HepG2 (cell line): Measurements from ENCODE around the gene MACROD2. TPM values are rescaled to one million over a fixed set of nuclear protein-coding genes. Genes with fewer than 3 reads are reported as not detected.

Experiments used
- BCL6 ChIP-seq: IDR thresholded peaks from 2 replicates; pipeline ENCODE4 v1.6.1; 2016; ENCODE audit warnings: missing genetic modification reagents, missing compliant biosample characterization
- FOXA1 ChIP-seq, 2 experiments: fragments of 450-650 bp in 1 of 2; sonication (generic) in 1 of 2; formaldehyde crosslinking in 1 of 2; IDR thresholded peaks; 2 replicates each; pipeline versions ENCODE4 v1.4.0 to v1.6.1; 2016 to 2020; ENCODE audit warnings: missing genetic modification reagents in 1 of 2
- HMGA1 ChIP-seq: sonication (generic); formaldehyde crosslinking; conservative IDR thresholded peaks from 2 replicates; pipeline ENCODE4 v1.4.0; 2020; ENCODE audit warnings: missing genetic modification reagents
- MAX ChIP-seq: IDR thresholded peaks from 2 replicates; pipeline ENCODE4 v1.6.1; 2012; ENCODE audit warnings: inconsistent platforms
- MXI1 ChIP-seq: IDR thresholded peaks from 3 replicates; pipeline ENCODE4 v1.6.1; 2012; ENCODE audit warnings: low read depth, low read length, inconsistent platforms, borderline replicate concordance
- SIN3B ChIP-seq: fragments of 150-350 bp; IDR thresholded peaks from 2 replicates; pipeline ENCODE4 v1.6.1; 2014; ENCODE audit warnings: low read length
- SIX4 ChIP-seq: sonication (generic); formaldehyde crosslinking; IDR thresholded peaks from 2 replicates; pipeline ENCODE4 v1.4.0; 2020; ENCODE audit warnings: missing genetic modification reagents
- SRSF9 ChIP-seq: fragments of 200-400 bp; formaldehyde crosslinking; IDR thresholded peaks from 2 replicates; pipeline ENCODE4 v1.6.1; 2018; ENCODE audit warnings: borderline replicate concordance, mild to moderate bottlenecking, low read depth, low read length; ENCODE audit not compliant: insufficient read depth, poor library complexity, severe bottlenecking
- ZBED4 ChIP-seq: sonication (generic); formaldehyde crosslinking; IDR thresholded peaks from 2 replicates; pipeline ENCODE4 v1.4.0; 2020; ENCODE audit warnings: missing genetic modification reagents, borderline replicate concordance
- ZFAT ChIP-seq: sonication (generic); formaldehyde crosslinking; conservative IDR thresholded peaks from 2 replicates; pipeline ENCODE4 v1.8.1; 2023; ENCODE audit warnings: missing genetic modification reagents, inconsistent platforms
- ZFX ChIP-seq: sonication (generic); formaldehyde crosslinking; IDR thresholded peaks from 2 replicates; pipeline ENCODE4 v1.4.0; 2020; ENCODE audit warnings: mild to moderate bottlenecking, low read depth, missing genetic modification reagents, moderate library complexity
- ZFY ChIP-seq: sonication (generic); formaldehyde crosslinking; IDR thresholded peaks from 2 replicates; pipeline ENCODE4 v1.4.0; 2020; ENCODE audit warnings: missing genetic modification reagents
- ZMYM4 ChIP-seq: sonication (generic); formaldehyde crosslinking; IDR thresholded peaks from 2 replicates; pipeline ENCODE4 v1.8.1; 2023; ENCODE audit warnings: mild to moderate bottlenecking, missing genetic modification reagents
- ZNF180 ChIP-seq: sonication (generic); formaldehyde crosslinking; IDR thresholded peaks from 2 replicates; pipeline ENCODE4 v1.4.0; 2020; ENCODE audit warnings: low read depth, missing genetic modification reagents, borderline replicate concordance
- ZNF496 ChIP-seq: sonication (generic); formaldehyde crosslinking; IDR thresholded peaks from 2 replicates; pipeline ENCODE4 v1.8.1; 2023; ENCODE audit warnings: mild to moderate bottlenecking, moderate library complexity, missing genetic modification reagents; ENCODE audit not compliant: insufficient replicate concordance
- ZNF557 ChIP-seq: sonication (generic); formaldehyde crosslinking; IDR thresholded peaks from 2 replicates; pipeline ENCODE4 v1.4.0; 2020; ENCODE audit warnings: missing genetic modification reagents
- ZNF678 ChIP-seq: sonication (generic); formaldehyde crosslinking; IDR thresholded peaks from 2 replicates; pipeline ENCODE4 v1.4.0; 2020; ENCODE audit warnings: mild to moderate bottlenecking, missing genetic modification reagents
- ZSCAN30 ChIP-seq: sonication (generic); formaldehyde crosslinking; IDR thresholded peaks from 2 replicates; pipeline ENCODE4 v1.5.0; 2020; ENCODE audit warnings: mild to moderate bottlenecking, missing genetic modification reagents
- ZXDC ChIP-seq: sonication (generic); formaldehyde crosslinking; IDR thresholded peaks from 2 replicates; pipeline ENCODE4 v1.5.0; 2020; ENCODE audit warnings: mild to moderate bottlenecking, missing genetic modification reagents
- polyA plus RNA-seq, 8 experiments: library from polyadenylated mRNA; depleted of rRNA in 3 of 8; stranded (reverse) in 7 of 8; unstranded in 1 of 8; fragments of >200 nt; fragmentation: Illumina TruSeq in 4 of 8; extraction: Trizol in 4 of 8; gene quantifications; 2 replicates each; pipeline versions ENCODE4 v1.2.1 to v1.2.3, GENCODE V29; 2011 to 2016; ENCODE audit warnings: low read depth in 4 of 8, missing spikeins in 1 of 8, mixed read lengths in 1 of 8; ENCODE audit not compliant: insufficient read depth in 1 of 8
- total RNA-seq, 5 experiments: library from RNA; depleted of rRNA; stranded (reverse); fragments of >200 nt; fragmentation: Illumina TruSeq; extraction: Trizol; gene quantifications; 2 replicates each; pipeline ENCODE4 v1.2.3, GENCODE V29; 2016; ENCODE audit warnings: low read depth in 1 of 5
- TF ChIP-seq, protein P1 (sequence below): sonication (generic); formaldehyde crosslinking; conservative IDR thresholded peaks from 2 replicates; pipeline ENCODE4 v1.8.0; 2022; ENCODE audit warnings: mild to moderate bottlenecking, moderate library complexity, missing genetic modification reagents
- TF ChIP-seq, protein P2 (sequence below): sonication (generic); formaldehyde crosslinking; IDR thresholded peaks from 2 replicates; pipeline ENCODE4 v1.4.0; 2020; ENCODE audit warnings: mild to moderate bottlenecking, missing genetic modification reagents

The MACROD2 gene
- total and polyA plus RNA-seq, 2 of the 13 experiments (the other 11 are each of a cell fraction or from before 2014, with no cell fraction given): 0.13 to 0.51 TPM

GRCh38 chr20:13995841-13996240 is 525 bp downstream of the MACROD2 start (continued):
- TF ChIP-seq ZBED4 (CRISPR knock-in tag): no peak
- no peak for TF ChIP-seq BCL6
- no peak for TF ChIP-seq ZNF496 (CRISPR knock-in tag)
- TF ChIP-seq SRSF9: no peak
- no peak for TF ChIP-seq ZSCAN30 (CRISPR knock-in tag)
- TF ChIP-seq, protein P1, sequence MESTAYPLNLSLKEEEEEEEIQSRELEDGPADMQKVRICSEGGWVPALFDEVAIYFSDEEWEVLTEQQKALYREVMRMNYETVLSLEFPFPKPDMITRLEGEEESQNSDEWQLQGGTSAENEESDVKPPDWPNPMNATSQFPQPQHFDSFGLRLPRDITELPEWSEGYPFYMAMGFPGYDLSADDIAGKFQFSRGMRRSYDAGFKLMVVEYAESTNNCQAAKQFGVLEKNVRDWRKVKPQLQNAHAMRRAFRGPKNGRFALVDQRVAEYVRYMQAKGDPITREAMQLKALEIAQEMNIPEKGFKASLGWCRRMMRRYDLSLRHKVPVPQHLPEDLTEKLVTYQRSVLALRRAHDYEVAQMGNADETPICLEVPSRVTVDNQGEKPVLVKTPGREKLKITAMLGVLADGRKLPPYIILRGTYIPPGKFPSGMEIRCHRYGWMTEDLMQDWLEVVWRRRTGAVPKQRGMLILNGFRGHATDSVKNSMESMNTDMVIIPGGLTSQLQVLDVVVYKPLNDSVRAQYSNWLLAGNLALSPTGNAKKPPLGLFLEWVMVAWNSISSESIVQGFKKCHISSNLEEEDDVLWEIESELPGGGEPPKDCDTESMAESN (CRISPR knock-in tag): 0 out of 2 replicates have a peak, but pooled peaks have one; percentile 30
- peak; percentile 26; the same call in 1 of the 2 replicates for TF ChIP-seq MAX
- no peak for TF ChIP-seq ZMYM4
- TF ChIP-seq FOXA1 (IDR thresholded peaks at IDR 0.05): no peak
- peak; percentile 84 for TF ChIP-seq FOXA1 (CRISPR knock-in tag; IDR thresholded peaks at IDR 0.05)
- TF ChIP-seq SIX4 (CRISPR knock-in tag): no peak
- TF ChIP-seq ZXDC: no peak
- no peak for TF ChIP-seq ZNF557 (CRISPR knock-in tag)
- TF ChIP-seq, protein P2, sequence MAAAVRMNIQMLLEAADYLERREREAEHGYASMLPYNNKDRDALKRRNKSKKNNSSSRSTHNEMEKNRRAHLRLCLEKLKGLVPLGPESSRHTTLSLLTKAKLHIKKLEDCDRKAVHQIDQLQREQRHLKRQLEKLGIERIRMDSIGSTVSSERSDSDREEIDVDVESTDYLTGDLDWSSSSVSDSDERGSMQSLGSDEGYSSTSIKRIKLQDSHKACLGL (CRISPR knock-in tag): peak; percentile 21; the same call in 1 of the 2 replicates
- no peak for TF ChIP-seq ZFY
- TF ChIP-seq ZNF180 (CRISPR knock-in tag): no peak
- no peak for TF ChIP-seq ZNF678
- 0 out of 3 replicates have a peak, but pooled peaks have one; percentile 23 for TF ChIP-seq MXI1
- TF ChIP-seq HMGA1 (CRISPR knock-in tag): no peak
- TF ChIP-seq ZFX (CRISPR knock-in tag): no peak
- TF ChIP-seq SIN3B: no peak
- TF ChIP-seq ZFAT: no peak
